H1 (cell line): ENCODE results near the gene SNX32. TPM values are rescaled to one million over a fixed set of nuclear protein-coding genes. Genes with fewer than 3 reads are reported as not detected.

Experiments
- CTCF ChIA-PET: fragments of 300-600 bp; sonication (Branson Sonifier 250); formaldehyde crosslinking; loops from one replicate; lab custom pipeline; 2021; ENCODE audit not compliant: partially characterized antibody; lab: Charles Lee
- POLR2A ChIA-PET: fragments of 300-600 bp; sonication (Branson Sonifier 250); formaldehyde crosslinking; loops from one replicate; lab custom pipeline; 2021; ENCODE audit warnings: inconsistent platforms; ENCODE audit not compliant: partially characterized antibody; lab: Charles Lee
- DNase-seq, 2 experiments: peaks; one replicate each; pipeline versions ENCODE4 v3.0.0 to v3.0.0-alpha.2; 2010 to 2022; ENCODE audit warnings: low spot score in 2 of 2, low read depth in 1 of 2, mixed read lengths in 1 of 2
- FAIRE-seq: peaks from 2 replicates; lab custom pipeline; 2011; peaks lifted over from hg19 to GRCh38; lab: Jason Lieb, UNC
- H2AFZ ChIP-seq: 2 replicates; pipeline ENCODE4 v1.8.1; 2012; ENCODE audit warnings: low read length, inconsistent platforms
- H2AK5ac ChIP-seq: 2 replicates; pipeline ENCODE4 v1.6.1; 2013; ENCODE audit warnings: low read depth, low read length
- H2BK120ac ChIP-seq: replicated peaks from 2 replicates; pipeline ENCODE3; 2013; ENCODE audit warnings: low read depth, low read length, inconsistent platforms
- H2BK12ac ChIP-seq: 2 replicates; pipeline ENCODE4 v1.6.1; 2013; ENCODE audit warnings: low read depth, low read length
- H2BK15ac ChIP-seq: 2 replicates; pipeline ENCODE4 v1.6.1; 2013; ENCODE audit warnings: low read length
- H2BK20ac ChIP-seq: 2 replicates; pipeline ENCODE4 v1.6.1; 2013; ENCODE audit warnings: low read length
- H2BK5ac ChIP-seq: 2 replicates; pipeline ENCODE4 v1.6.1; 2013; ENCODE audit warnings: low read depth, low read length
- H3K14ac ChIP-seq: 2 replicates; pipeline ENCODE4 v1.6.1; 2013; ENCODE audit warnings: inconsistent platforms; ENCODE audit not compliant: insufficient read length
- H3K18ac ChIP-seq: 2 replicates; pipeline ENCODE4 v1.6.1; 2013; ENCODE audit warnings: low read length; ENCODE audit errors: extremely low read depth
- H3K23ac ChIP-seq: 2 replicates; pipeline ENCODE4 v1.6.1; 2013; ENCODE audit warnings: inconsistent platforms; ENCODE audit not compliant: insufficient read length
- H3K23me2 ChIP-seq: 2 replicates; pipeline ENCODE4 v1.6.1; 2013; ENCODE audit warnings: low read depth, low read length
- H3K27ac ChIP-seq: 2 replicates; pipeline ENCODE4 v1.6.1; 2011; ENCODE audit warnings: low read depth, low read length, inconsistent platforms
- H3K27me3 ChIP-seq, 4 experiments: replicated peaks in 1 of 4; 1 replicate in 1 of 4; 2 replicates in 3 of 4; pipeline versions ENCODE4 v1.6.1 to v1.8.1; 2011 to 2013; ENCODE audit warnings: low read length in 3 of 4, mild to moderate bottlenecking in 3 of 4, inconsistent platforms in 2 of 4, mixed read lengths in 2 of 4, moderate library complexity in 1 of 4; ENCODE audit not compliant: control insufficient read depth in 3 of 4, insufficient read depth in 3 of 4; ENCODE audit errors: extremely low read depth in 1 of 4
- H3K36me3 ChIP-seq, 4 experiments: 2 replicates each; pipeline versions ENCODE4 v1.6.1 to v1.8.1; 2011 to 2013; ENCODE audit warnings: mild to moderate bottlenecking in 4 of 4, low read length in 3 of 4, moderate library complexity in 2 of 4, control low read depth in 1 of 4, inconsistent platforms in 1 of 4; ENCODE audit not compliant: insufficient read depth in 4 of 4, control insufficient read depth in 2 of 4
- H3K4ac ChIP-seq: replicated peaks from 2 replicates; pipeline ENCODE3; 2013; ENCODE audit warnings: low read length, low read depth, mixed read lengths, inconsistent platforms; ENCODE audit not compliant: insufficient read length
- H3K4me1 ChIP-seq, 4 experiments: replicated peaks in 1 of 4; 1 replicate in 1 of 4; 2 replicates in 3 of 4; pipeline versions ENCODE4 v1.6.1 to v1.8.1; 2011 to 2013; ENCODE audit warnings: low read length in 3 of 4, inconsistent platforms in 2 of 4, mixed read lengths in 1 of 4; ENCODE audit not compliant: insufficient read depth in 4 of 4, control insufficient read depth in 3 of 4
- H3K4me2 ChIP-seq, 2 experiments: 2 replicates each; pipeline versions ENCODE4 v1.6.1 to v1.8.1; 2011 to 2013; ENCODE audit warnings: low read depth in 2 of 2, low read length in 2 of 2, control low read depth in 1 of 2, inconsistent platforms in 1 of 2, mild to moderate bottlenecking in 1 of 2; ENCODE audit not compliant: insufficient read depth in 1 of 2
- H3K4me3 ChIP-seq, 4 experiments: fragments of 200-600, 300-600 bp in 1 of 4; sonication (generic), shearing (Covaris generic), sonication (Bioruptor Twin) in 1 of 4; 2 replicates each; pipeline versions ENCODE4 v1.5.1 to v1.8.1; 2011 to 2016; ENCODE audit warnings: low read length in 4 of 4, low read depth in 3 of 4, control low read depth in 2 of 4, inconsistent platforms in 2 of 4, mild to moderate bottlenecking in 2 of 4, mixed read lengths in 1 of 4, moderate library complexity in 1 of 4; ENCODE audit not compliant: insufficient read depth in 2 of 4; ENCODE audit errors: extremely low read depth in 1 of 4
- H3K56ac ChIP-seq: replicated peaks from 2 replicates; pipeline ENCODE3; 2013; ENCODE audit warnings: low read depth, mild to moderate bottlenecking, mixed read lengths, low read length, inconsistent platforms; ENCODE audit not compliant: insufficient read length
- H3K79me1 ChIP-seq: 2 replicates; pipeline ENCODE4 v1.6.1; 2013; ENCODE audit warnings: low read depth, low read length, control low read depth
- H3K79me2 ChIP-seq, 2 experiments: 2 replicates each; pipeline versions ENCODE4 v1.6.1 to v1.8.1; 2012 to 2013; ENCODE audit warnings: low read length in 2 of 2, mild to moderate bottlenecking in 2 of 2, inconsistent platforms in 1 of 2; ENCODE audit not compliant: insufficient read depth in 2 of 2, control insufficient read depth in 1 of 2
- H3K9ac ChIP-seq, 4 experiments: replicated peaks in 1 of 4; 1 replicate in 1 of 4; 2 replicates in 3 of 4; pipeline versions ENCODE4 v1.6.1 to v1.8.1; 2011 to 2013; ENCODE audit warnings: low read depth in 3 of 4, low read length in 3 of 4, control low read depth in 2 of 4, mild to moderate bottlenecking in 2 of 4, moderate library complexity in 2 of 4, inconsistent platforms in 1 of 4; ENCODE audit errors: extremely low read depth in 1 of 4
- H3K9me3 ChIP-seq, 2 experiments: 2 replicates each; pipeline versions ENCODE4 v1.6.1 to v1.8.1; 2012 to 2013; ENCODE audit warnings: mild to moderate bottlenecking in 2 of 2, moderate library complexity in 2 of 2, control low read depth in 1 of 2, inconsistent platforms in 1 of 2, low read depth in 1 of 2, low read length in 1 of 2, mixed read lengths in 1 of 2; ENCODE audit not compliant: insufficient read depth in 2 of 2
- H4K20me1 ChIP-seq, 2 experiments: replicated peaks in 1 of 2; 2 replicates each; pipeline versions ENCODE3 to v1.8.1; 2011 to 2013; ENCODE audit warnings: inconsistent platforms in 2 of 2, low read length in 2 of 2, mild to moderate bottlenecking in 1 of 2; ENCODE audit not compliant: insufficient read depth in 2 of 2, control insufficient read depth in 1 of 2
- H4K5ac ChIP-seq: 2 replicates; pipeline ENCODE4 v1.6.1; 2013; ENCODE audit warnings: low read length, low read depth, mixed read lengths, inconsistent platforms; ENCODE audit not compliant: insufficient read length
- H4K8ac ChIP-seq: 2 replicates; pipeline ENCODE4 v1.8.0; 2013; ENCODE audit warnings: mild to moderate bottlenecking, moderate library complexity, low read length, inconsistent platforms; ENCODE audit not compliant: insufficient read depth; ENCODE audit errors: extremely low read depth
- H4K91ac ChIP-seq: replicated peaks from 2 replicates; pipeline ENCODE3; 2013; ENCODE audit warnings: low read length, mixed read lengths, inconsistent platforms; ENCODE audit not compliant: insufficient read length
- FOSL1 ChIP-seq: IDR thresholded peaks from 2 replicates; pipeline ENCODE4 v1.6.1; 2011; ENCODE audit warnings: mild to moderate bottlenecking, low read depth, low read length, moderate library complexity; ENCODE audit not compliant: insufficient read depth
- POLR2AphosphoS5 ChIP-seq: IDR thresholded peaks from 2 replicates; pipeline ENCODE4 v1.6.1; 2011; ENCODE audit warnings: low read depth, low read length
- SP1 ChIP-seq: IDR thresholded peaks from 2 replicates; pipeline ENCODE4 v1.6.1; 2011; ENCODE audit warnings: low read depth, low read length
- WGBS, 2 experiments: shearing (Covaris generic) in 1 of 2; methylation state at CpG; one replicate each; pipeline versions ENCODE4 v1.1.6 to v1.1.7; 2013 to 2015; ENCODE audit warnings: low lambda C conversion rate in 2 of 2, mixed read lengths in 2 of 2, inconsistent platforms in 1 of 2, low coverage in 1 of 2, missing lambda C conversion rate in 1 of 2; ENCODE audit not compliant: insufficient replicate concordance in 2 of 2, insufficient coverage in 1 of 2, insufficient read length in 1 of 2; ENCODE audit errors: extremely low coverage in 1 of 2, missing lambda C conversion rate in 1 of 2; 5-methylcytosine and 5-hydroxymethylcytosine counted together
- polyA plus RNA-seq, 7 experiments: library from polyadenylated mRNA; depleted of rRNA in 3 of 7; stranded (reverse) in 5 of 7; unstranded in 2 of 7; fragments of >200 nt in 5 of 7; fragments of 200-250 nt in 2 of 7; gene quantifications; 1 replicate in 5 of 7; 2 replicates in 1 of 7; 4 replicates in 1 of 7; pipeline versions ENCODE4 v1.2.1 to v1.2.3, GENCODE V29; 2011 to 2013; ENCODE audit warnings: missing spikeins in 2 of 7, mixed read lengths in 2 of 7
- total RNA-seq: library from RNA; stranded (reverse); fragmentation: NEBNext Ultra II Directional; extraction: Animal tissue kit (Norgen Biotek cat#: 25700); gene quantifications from 2 replicates; pipeline ENCODE4 v1.2.1, GENCODE V29; 2021

SNX32 gene
- total and polyA plus RNA-seq, 2 of the 8 experiments (the other 6 are each of a cell fraction or from before 2014, with no cell fraction given) = 0.76 to 2.2 TPM

GRCh38 chr11:65888163-65888814, 54.5 kb downstream of the SNX32 start, which contains the start of gene FIBP:
Gene FIBP, minus strand, starts transcription at chr11:65888471. Its CDS starts 53 bp downstream, at chr11:65888418.
- WGBS, 2 experiments = 2% methylated on average over 32 of the region's 57 CpGs; no CpG with 5 or more reads in 1 of the 2 experiments
- peak; percentile 72 for TF ChIP-seq POLR2AphosphoS5
- no peak for TF ChIP-seq SP1
- no peak for TF ChIP-seq FOSL1

More at GRCh38 chr11:65888163-65888814, 54.5 kb downstream of the SNX32 start, which contains the start of gene FIBP:
- Histone ChIP-seq H3K23me2 (peaks cover 25% of the 10 kb centered on the region), H3K4ac (no peak within 1 kb of the TSS), H3K23ac (no peak within 1 kb of the TSS), H3K14ac (no peak within 1 kb of the TSS), H4K20me1 (peaks cover 7 to 9% of the 10 kb centered on the region in 2 experiments), H3K56ac (peak within 1 kb of the TSS; percentile 59), H3K27me3 (peaks cover 0 to 14% (median 8%) of the 10 kb centered on the region in 4 experiments; a peak in 6 of 7 replicates), H4K5ac (peak within 1 kb of the TSS; percentile 89), H3K4me2 (peak within 1 kb of the TSS; percentile 94 to 97), H3K79me1 (no peaks in the 10 kb centered on the region), H3K9me3 (no peaks in the 10 kb centered on the region), H2BK12ac (no peak within 1 kb of the TSS; the same call in 1 of the 2 replicates), H2BK120ac (no peak within 1 kb of the TSS), H3K18ac (peak within 1 kb of the TSS; percentile 87), H4K8ac (peak within 1 kb of the TSS; percentile 90; the same call in 1 of the 2 replicates), H3K79me2 (peaks cover 0 to 4% of the 10 kb centered on the region in 2 experiments; a peak in 1 of 4 replicates), H2BK15ac (peak within 1 kb of the TSS; percentile 92; the same call in 1 of the 2 replicates), H3K4me3 (peak within 1 kb of the TSS; percentile 73 to 84 (median 79)), H2BK5ac (peak within 1 kb of the TSS; percentile 87), H3K27ac (peak within 1 kb of the TSS; percentile 75), H4K91ac (peak within 1 kb of the TSS; percentile 95), H3K36me3 (peaks cover 8 to 18% (median 15%) of the 10 kb centered on the region in 4 experiments; a peak in 7 of 8 replicates), H3K4me1 (peaks cover 0 to 27% (median 12%) of the 10 kb centered on the region in 4 experiments; a peak in 5 of 7 replicates), H2AFZ (peak within 1 kb of the TSS; percentile 29; the same call in 1 of the 2 replicates), H2AK5ac (no peak within 1 kb of the TSS), H2BK20ac (no peak within 1 kb of the TSS), H3K9ac (peak within 1 kb of the TSS in 3 of 4 experiments; percentile 58 to 71 (median 69); a peak in 5 of 7 replicates)
- CTCF ChIA-PET = interaction anchor here (0.6 to 19.6 kb wide), 49 partner anchors 11 to 380 kb away, joined by 3 to 283 read pairs (median 6); partner anchors contain the start of genes AP5B1, BANF1, CFL1 and CTSW
- DNase-seq (peak; percentile 87 to 98), FAIRE-seq (no peak)
- POLR2A ChIA-PET = interaction anchor here (0.7 to 39.7 kb wide), 18 partner anchors 9 to 383 kb away, joined by 3 to 1071 read pairs (median 3); partner anchors contain the start of genes BANF1, CFL1, EFEMP2 and KAT5
